Activated CD8-positive, alpha-beta memory T cell treated with anti-CD3 and anti-CD28 coated beads, Interleukin-2, amount 10 ng/mL, durations not matched to agents 7 days and 5 days (primary cell): ENCODE results near the gene VAT1L. TPM values are rescaled to one million over a fixed set of nuclear protein-coding genes. Genes with fewer than 3 reads are reported as not detected.
A peak's percentile ranks its signal among the peaks of the same experiment; 100 is the strongest.

ENCODE experiments used
- ATAC-seq: fragments of 150-1000 bp; cut with Tn5 transposase; one replicate; pipeline ENCODE4 v1.10.0; 2021; ENCODE audit warnings: moderate library complexity
- CTCF ChIA-PET: fragments of 350-600 bp; sonication (Branson Sonifier 250); formaldehyde crosslinking; loops from one replicate; lab custom pipeline; 2021; ENCODE audit warnings: antibody characterized with exemption; lab: Charles Lee
- DNase-seq: peaks from one replicate; pipeline ENCODE4 v3.0.0-alpha.2; 2020
- H3K27ac Mint-ChIP-seq: one replicate; pipeline ENCODE4 v1.8.0; 2021; ENCODE audit warnings: mild to moderate bottlenecking, mixed read lengths
- H3K27me3 Mint-ChIP-seq: one replicate; pipeline ENCODE4 v1.8.0; 2021; ENCODE audit warnings: mixed read lengths
- H3K36me3 Mint-ChIP-seq: one replicate; pipeline ENCODE4 v1.8.0; 2021; ENCODE audit warnings: mild to moderate bottlenecking, mixed read lengths
- H3K4me1 Mint-ChIP-seq: one replicate; pipeline ENCODE4 v1.8.0; 2021; ENCODE audit warnings: mixed read lengths
- H3K4me3 Mint-ChIP-seq: one replicate; pipeline ENCODE4 v1.8.0; 2021; ENCODE audit warnings: mild to moderate bottlenecking, moderate library complexity, mixed read lengths
- H3K9me3 Mint-ChIP-seq: one replicate; pipeline ENCODE4 v1.8.0; 2022; ENCODE audit warnings: low read depth, mixed read lengths
- total RNA-seq, 2 experiments: library from RNA; stranded (reverse); gene quantifications; one replicate each; pipeline ENCODE4 v1.2.3, GENCODE V29; 2021

VAT1L gene
- total RNA-seq, 2 experiments from 2014 or later, result not detected

- Mint-ChIP-seq H3K4me1 (no peaks in the 10 kb centered on the region), H3K36me3 (no peaks in the 10 kb centered on the region), H3K9me3 (no peaks in the 10 kb centered on the region), H3K27me3 (peaks cover 3% of the 10 kb centered on the region), H3K27ac (no peak overlapping the region), H3K4me3 (no peak overlapping the region)
- ATAC-seq (no peak), DNase-seq (no peak)
- CTCF ChIA-PET, result no interaction called here
These were observed 62.4 kb downstream of the VAT1L start for GRCh38 chr16:77850636-77851333.

GRCh38 chr16:77853161-77853560, 64.8 kb downstream of the VAT1L start:
- ATAC-seq (no peak), DNase-seq (no peak)
- no peaks in the 10 kb centered on the region for H3K36me3 Mint-ChIP-seq
- CTCF ChIA-PET, result no interaction called here
- no peaks in the 10 kb centered on the region for H3K4me1 Mint-ChIP-seq
- no peak overlapping the region for H3K4me3 Mint-ChIP-seq
- no peak overlapping the region for H3K27ac Mint-ChIP-seq
- H3K9me3 Mint-ChIP-seq, result no peaks in the 10 kb centered on the region
- peaks cover 2% of the 10 kb centered on the region for H3K27me3 Mint-ChIP-seq

DNA sequence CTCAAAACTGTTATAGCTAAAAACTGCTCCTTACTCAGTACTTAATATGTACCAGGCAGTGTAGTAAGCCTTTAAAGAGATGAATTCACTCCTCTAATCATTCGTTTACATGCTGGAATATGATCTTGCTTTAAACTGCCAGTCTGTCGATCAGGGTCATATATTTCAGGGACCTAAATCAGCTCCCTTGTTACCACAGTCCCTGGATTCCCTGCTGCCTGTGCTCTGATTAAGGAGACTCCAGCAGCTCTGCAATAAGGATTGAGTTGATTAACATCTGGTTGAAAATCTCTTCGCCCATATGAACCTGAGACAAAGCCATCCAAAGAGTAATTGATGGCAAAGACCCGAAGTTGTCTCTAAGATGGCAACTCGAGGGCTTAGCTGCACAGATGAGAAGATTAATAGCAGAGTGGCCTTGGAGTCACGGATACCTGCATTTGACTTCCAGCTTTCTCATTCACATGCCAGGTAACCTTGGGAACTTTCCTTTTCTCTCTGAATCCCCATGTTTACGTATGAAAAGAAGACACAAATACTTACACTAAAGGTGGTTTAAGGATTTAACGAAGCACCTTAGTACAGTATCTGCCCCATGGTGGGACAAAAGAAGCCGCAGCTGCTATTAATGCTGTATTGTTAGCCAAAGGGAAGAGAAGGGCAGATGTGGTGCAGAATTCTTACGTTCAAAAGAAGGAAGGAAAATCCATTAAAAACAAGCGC, 68.2 kb downstream of the VAT1L start:
- DNase-seq (no peak), ATAC-seq (no peak)
- CTCF ChIA-PET, result no interaction called here
- Mint-ChIP-seq H3K27me3 (peaks cover 2% of the 10 kb centered on the region), H3K36me3 (no peaks in the 10 kb centered on the region), H3K4me1 (no peaks in the 10 kb centered on the region), H3K4me3 (no peak overlapping the region), H3K27ac (no peak overlapping the region), H3K9me3 (no peaks in the 10 kb centered on the region)

GRCh38 chr16:77858060-77858459, 69.7 kb downstream of the VAT1L start:
- Mint-ChIP-seq H3K4me3 (no peak overlapping the region), H3K27me3 (peaks cover 2% of the 10 kb centered on the region), H3K4me1 (no peaks in the 10 kb centered on the region), H3K36me3 (no peaks in the 10 kb centered on the region), H3K27ac (no peak overlapping the region), H3K9me3 (no peaks in the 10 kb centered on the region)
- ATAC-seq, result no peak
- DNase-seq, result no peak
- CTCF ChIA-PET, result no interaction called here

GRCh38 chr16:77859493-77860232, 71.3 kb downstream of the VAT1L start:
- CTCF ChIA-PET, result no interaction called here
- no peaks in the 10 kb centered on the region for H3K4me1 Mint-ChIP-seq
- H3K36me3 Mint-ChIP-seq, result no peaks in the 10 kb centered on the region
- no peak overlapping the region for H3K4me3 Mint-ChIP-seq
- H3K9me3 Mint-ChIP-seq, result no peaks in the 10 kb centered on the region
- ATAC-seq, result no peak
- H3K27me3 Mint-ChIP-seq, result peaks cover 2% of the 10 kb centered on the region
- no peak for DNase-seq
- H3K27ac Mint-ChIP-seq, result no peak overlapping the region

- H3K27me3 Mint-ChIP-seq, result peaks cover 2% of the 10 kb centered on the region
- no peaks in the 10 kb centered on the region for H3K4me1 Mint-ChIP-seq
- H3K9me3 Mint-ChIP-seq, result no peaks in the 10 kb centered on the region
- no peak for ATAC-seq
- H3K36me3 Mint-ChIP-seq, result no peaks in the 10 kb centered on the region
- no peak overlapping the region for H3K27ac Mint-ChIP-seq
- H3K4me3 Mint-ChIP-seq, result no peak overlapping the region
- CTCF ChIA-PET, result no interaction called here
- DNase-seq, result no peak
These were observed 72.6 kb downstream of the VAT1L start for GRCh38 chr16:77860953-77861352.

DNA sequence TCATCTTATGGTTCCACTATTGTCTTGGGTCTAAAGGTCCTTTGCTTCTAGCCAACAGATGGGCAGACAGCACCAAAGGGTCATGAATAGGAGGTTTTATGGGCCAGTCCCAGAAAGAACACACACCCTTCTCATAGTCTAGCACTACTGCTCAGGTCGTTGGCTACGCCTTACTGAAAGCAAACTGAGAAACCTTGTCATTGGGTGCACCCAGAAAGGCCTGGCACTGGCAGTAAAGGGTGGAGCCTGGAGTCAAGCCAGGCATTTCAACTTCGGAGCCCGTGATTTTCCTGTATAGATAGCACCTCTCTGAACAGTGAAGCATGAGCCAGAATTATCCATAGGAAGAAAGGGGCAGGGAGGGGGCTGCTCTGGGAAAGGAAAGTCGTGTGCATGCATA, 74.9 kb downstream of the VAT1L start:
- H3K4me1 Mint-ChIP-seq, result peaks cover 2% of the 10 kb centered on the region
- H3K9me3 Mint-ChIP-seq, result no peaks in the 10 kb centered on the region
- no peak for DNase-seq
- no peak overlapping the region for H3K27ac Mint-ChIP-seq
- no peak overlapping the region for H3K4me3 Mint-ChIP-seq
- CTCF ChIA-PET, result no interaction called here
- ATAC-seq, result no peak
- H3K36me3 Mint-ChIP-seq, result no peaks in the 10 kb centered on the region
- H3K27me3 Mint-ChIP-seq, result peaks cover 3% of the 10 kb centered on the region

DNA sequence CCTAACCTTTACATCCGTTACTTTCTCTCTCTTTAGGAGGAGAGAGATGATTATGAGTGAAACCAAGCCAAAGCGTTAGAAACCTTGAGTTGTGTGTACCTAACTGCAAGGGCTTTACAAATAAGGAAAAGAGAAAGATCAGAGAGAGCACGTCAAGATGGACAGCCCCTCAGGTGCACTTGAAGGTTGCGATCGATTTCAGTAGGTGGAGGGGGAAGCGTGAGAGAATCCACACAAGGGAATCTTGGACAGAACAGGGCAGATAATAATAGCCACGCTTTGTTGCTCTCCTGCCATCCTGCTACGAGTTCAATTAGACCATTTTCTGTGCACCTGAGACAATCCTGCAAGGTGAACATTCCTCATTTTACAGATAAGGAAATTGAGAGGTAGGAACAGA, 78.4 kb downstream of the VAT1L start:
- Mint-ChIP-seq H3K27ac (no peak overlapping the region), H3K4me3 (no peak overlapping the region), H3K4me1 (peaks cover 10% of the 10 kb centered on the region), H3K9me3 (no peaks in the 10 kb centered on the region), H3K27me3 (peaks cover 3% of the 10 kb centered on the region), H3K36me3 (no peaks in the 10 kb centered on the region)
- ATAC-seq (no peak), DNase-seq (no peak)
- CTCF ChIA-PET, result no interaction called here

DNA sequence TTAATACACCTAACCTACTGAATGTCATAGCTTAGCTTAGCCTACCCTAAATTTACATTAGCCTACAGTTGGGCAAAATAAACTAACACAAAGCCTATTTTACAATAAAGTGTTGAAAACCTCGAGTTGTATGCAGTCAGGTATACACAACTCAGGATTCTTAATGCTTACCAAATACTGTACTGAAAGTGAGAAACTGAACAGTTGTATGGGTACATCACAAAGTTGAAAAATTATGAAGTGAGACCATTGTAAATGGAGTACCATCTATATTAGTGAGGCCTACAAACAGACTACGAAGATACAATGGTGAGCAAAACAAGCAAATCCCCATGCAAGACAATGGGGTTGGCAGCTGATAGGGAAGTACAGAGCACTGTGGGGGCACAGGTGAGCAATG, 79.7 kb downstream of the VAT1L start:
- Mint-ChIP-seq H3K27me3 (peaks cover 3% of the 10 kb centered on the region), H3K27ac (no peak overlapping the region), H3K4me1 (peaks cover 10% of the 10 kb centered on the region), H3K9me3 (no peaks in the 10 kb centered on the region), H3K36me3 (no peaks in the 10 kb centered on the region), H3K4me3 (no peak overlapping the region)
- DNase-seq (no peak), ATAC-seq (no peak)
- CTCF ChIA-PET, result no interaction called here

DNA sequence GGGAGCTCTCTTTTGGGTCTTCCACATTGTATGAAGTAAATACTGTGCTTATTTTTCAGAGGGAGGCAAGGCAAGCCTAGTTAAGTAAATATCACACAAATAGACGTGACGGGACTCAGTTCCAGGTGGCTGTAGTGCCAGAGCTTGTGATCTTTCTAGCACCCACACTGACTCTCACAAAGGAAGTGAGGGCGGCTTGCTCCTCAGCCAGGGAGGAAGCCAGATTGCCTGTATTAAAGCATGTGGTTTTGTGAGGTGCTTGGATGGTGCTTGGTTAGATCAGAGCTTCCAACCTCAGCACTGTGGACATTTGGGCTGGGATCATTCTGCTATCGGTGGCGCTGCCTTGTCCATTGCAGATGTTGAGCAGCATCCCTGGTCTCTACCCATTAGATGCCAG, 80.1 kb downstream of the VAT1L start:
- Mint-ChIP-seq H3K4me3 (no peak overlapping the region), H3K27me3 (peaks cover 3% of the 10 kb centered on the region), H3K36me3 (no peaks in the 10 kb centered on the region), H3K27ac (no peak overlapping the region), H3K4me1 (peaks cover 10% of the 10 kb centered on the region), H3K9me3 (no peaks in the 10 kb centered on the region)
- peak; percentile 41 for DNase-seq
- CTCF ChIA-PET, result no interaction called here
- ATAC-seq, result peak; percentile 49

DNA sequence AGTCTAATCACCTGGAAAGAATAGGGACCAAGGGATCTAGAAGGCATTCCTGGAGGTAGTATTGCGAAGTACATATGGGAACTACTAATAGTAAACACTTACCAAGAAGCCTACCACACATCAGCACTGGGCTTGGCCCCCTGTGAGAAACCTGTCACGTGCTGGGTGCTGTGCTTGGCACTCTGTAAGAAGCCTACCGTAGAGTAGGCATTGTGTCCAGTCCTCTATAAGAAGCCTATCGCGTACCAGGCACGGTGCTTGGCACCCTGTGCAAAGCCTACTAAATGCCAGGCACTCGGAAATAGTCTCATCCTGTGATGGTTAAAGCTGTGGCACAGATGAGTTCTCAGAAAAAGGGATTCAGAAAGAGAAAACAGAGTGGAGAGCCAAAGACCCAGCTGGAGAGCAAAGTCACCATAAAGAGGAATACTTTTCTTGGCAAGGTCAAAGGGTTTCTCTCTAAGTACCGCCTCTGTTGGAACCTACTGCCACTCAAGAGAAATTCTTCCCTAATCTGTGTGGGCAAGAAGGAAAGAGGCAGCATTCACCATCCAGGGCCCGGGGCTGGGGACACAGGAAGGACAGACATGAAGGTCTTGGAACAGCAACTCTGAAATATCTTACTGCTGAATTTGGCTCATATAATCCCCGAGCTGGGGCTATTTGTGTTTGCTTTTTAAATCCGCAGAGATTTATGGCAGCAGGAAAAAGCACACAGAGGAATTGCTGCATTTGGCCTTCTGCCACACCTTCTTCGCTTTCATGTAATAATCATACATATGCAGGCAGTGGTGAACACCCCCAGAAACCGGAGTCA, 81.8 kb downstream of the VAT1L start:
- peaks cover 3% of the 10 kb centered on the region for H3K27me3 Mint-ChIP-seq
- H3K27ac Mint-ChIP-seq, result no peak overlapping the region
- CTCF ChIA-PET, result no interaction called here
- no peak overlapping the region for H3K4me3 Mint-ChIP-seq
- no peaks in the 10 kb centered on the region for H3K36me3 Mint-ChIP-seq
- H3K4me1 Mint-ChIP-seq, result peaks cover 10% of the 10 kb centered on the region
- no peak for ATAC-seq
- DNase-seq, result no peak
- H3K9me3 Mint-ChIP-seq, result no peaks in the 10 kb centered on the region

DNA sequence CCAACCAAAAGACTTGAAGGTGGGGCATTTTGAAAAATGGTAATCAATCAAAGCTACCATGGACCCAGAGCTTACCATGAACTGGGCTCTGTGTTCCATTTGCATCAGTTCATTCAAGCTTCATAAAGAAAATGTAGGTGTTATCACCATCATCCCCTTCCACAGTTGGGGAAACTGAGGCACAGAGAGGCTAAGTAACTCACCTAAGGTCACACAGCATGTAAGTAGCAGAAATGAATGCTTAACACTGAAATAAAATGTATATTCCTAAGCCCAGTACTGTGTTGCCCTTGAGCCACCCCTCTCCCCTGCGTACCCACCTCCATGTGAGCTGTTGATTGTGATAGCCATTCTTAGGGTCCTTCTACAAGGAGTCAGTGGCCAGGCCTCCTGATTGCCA, 83.6 kb downstream of the VAT1L start:
- no peak overlapping the region for H3K27ac Mint-ChIP-seq
- DNase-seq (no peak), ATAC-seq (no peak)
- CTCF ChIA-PET, result no interaction called here
- H3K9me3 Mint-ChIP-seq, result no peaks in the 10 kb centered on the region
- no peaks in the 10 kb centered on the region for H3K27me3 Mint-ChIP-seq
- no peak overlapping the region for H3K4me3 Mint-ChIP-seq
- peaks cover 10% of the 10 kb centered on the region for H3K4me1 Mint-ChIP-seq
- no peaks in the 10 kb centered on the region for H3K36me3 Mint-ChIP-seq

DNA sequence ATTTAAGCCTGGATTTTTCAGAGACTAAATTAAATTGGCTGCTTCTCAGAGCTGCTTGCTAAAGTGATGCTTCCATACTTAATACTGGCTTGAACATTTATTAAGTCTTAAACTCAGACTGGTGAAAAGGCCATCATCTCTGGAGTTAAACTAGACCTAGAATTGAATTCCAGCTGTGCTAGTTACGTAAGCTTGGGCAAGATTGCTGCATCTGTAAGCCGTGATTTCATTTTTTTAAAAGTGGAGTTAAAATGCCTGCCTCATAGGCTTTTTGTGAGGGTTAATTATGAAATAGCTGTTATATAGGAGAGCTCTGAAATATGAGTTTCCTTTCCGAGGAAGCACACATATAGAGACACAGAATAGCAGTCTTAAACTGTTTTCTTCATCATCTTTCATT, 84.7 kb downstream of the VAT1L start:
- no peaks in the 10 kb centered on the region for H3K36me3 Mint-ChIP-seq
- ATAC-seq (no peak), DNase-seq (no peak)
- no peak overlapping the region for H3K27ac Mint-ChIP-seq
- CTCF ChIA-PET, result no interaction called here
- H3K4me3 Mint-ChIP-seq, result no peak overlapping the region
- H3K9me3 Mint-ChIP-seq, result no peaks in the 10 kb centered on the region
- peaks cover 10% of the 10 kb centered on the region for H3K4me1 Mint-ChIP-seq
- H3K27me3 Mint-ChIP-seq, result no peaks in the 10 kb centered on the region
